OCI-LY3 (cell line): ENCODE results near the gene TRIM47.

Source experiments
- H2AFZ ChIP-seq: fragments of 200-600, 300-600 bp; shearing (Covaris generic); 2 replicates; pipeline ENCODE4 v1.6.0; 2014; ENCODE audit warnings: antibody characterized with exemption, low read depth, low read length
- H3K27ac ChIP-seq: fragments of 200-600, 300-600 bp; sonication (generic); 2 replicates; pipeline ENCODE4 v1.5.1; 2014; ENCODE audit warnings: mild to moderate bottlenecking, low read length, moderate library complexity, mixed read lengths
- H3K27me3 ChIP-seq: fragments of 200-600, 300-600 bp; sonication (generic); 2 replicates; pipeline ENCODE4 v1.6.1; 2014; ENCODE audit warnings: low read depth, low read length, mixed read lengths
- H3K36me3 ChIP-seq: fragments of 200-600, 300-600 bp; sonication (generic); replicated peaks from 2 replicates; pipeline ENCODE3; 2014; ENCODE audit warnings: low read depth, low read length, mixed read lengths
- H3K4me1 ChIP-seq: fragments of 300-600, 200-600 bp; sonication (generic); 2 replicates; pipeline ENCODE4 v1.6.1; 2014; ENCODE audit warnings: low read length, mixed read lengths
- H3K4me2 ChIP-seq: fragments of 200-600, 300-600 bp; sonication (generic); 2 replicates; pipeline ENCODE4 v1.6.1; 2014; ENCODE audit warnings: low read length, mixed read lengths
- H3K4me3 ChIP-seq: fragments of 300-600, 200-600 bp; sonication (generic); 2 replicates; pipeline ENCODE4 v1.5.1; 2014; ENCODE audit warnings: antibody characterized with exemption, mild to moderate bottlenecking, low read length, moderate library complexity
- H3K79me2 ChIP-seq: fragments of 300-600, 200-600 bp; shearing (Covaris generic); 2 replicates; pipeline ENCODE4 v1.6.1; 2014; ENCODE audit warnings: mild to moderate bottlenecking, low read length, mixed read lengths
- H3K9ac ChIP-seq: fragments of 300-600, 200-600 bp; shearing (Covaris generic); 2 replicates; pipeline ENCODE4 v1.6.0; 2014; ENCODE audit warnings: mild to moderate bottlenecking, low read length, moderate library complexity
- H3K9me3 ChIP-seq: fragments of 200-600, 300-600 bp; shearing (Covaris generic); 2 replicates; pipeline ENCODE4 v1.6.1; 2014; ENCODE audit warnings: low read length, mixed read lengths; ENCODE audit not compliant: insufficient read depth
- H4K20me1 ChIP-seq: fragments of 200-600, 300-600 bp; sonication (generic); 2 replicates; pipeline ENCODE4 v1.6.1; 2016; ENCODE audit warnings: low read length, mixed read lengths; ENCODE audit not compliant: insufficient read depth
- EZH2phosphoT487 ChIP-seq: fragments of 200-600 bp; shearing (Covaris generic); IDR thresholded peaks from 2 replicates; pipeline ENCODE4 v1.6.1; 2018; ENCODE audit warnings: antibody characterized with exemption, mixed run types, low read depth
- TF ChIP-seq, protein P1 (sequence below): fragments of 200-600, 300-600 bp; sonication (generic); IDR thresholded peaks from 2 replicates; pipeline ENCODE4 v1.5.1; 2014; ENCODE audit warnings: antibody characterized with exemption, low read length, low read depth

TRIM47 gene

DNA sequence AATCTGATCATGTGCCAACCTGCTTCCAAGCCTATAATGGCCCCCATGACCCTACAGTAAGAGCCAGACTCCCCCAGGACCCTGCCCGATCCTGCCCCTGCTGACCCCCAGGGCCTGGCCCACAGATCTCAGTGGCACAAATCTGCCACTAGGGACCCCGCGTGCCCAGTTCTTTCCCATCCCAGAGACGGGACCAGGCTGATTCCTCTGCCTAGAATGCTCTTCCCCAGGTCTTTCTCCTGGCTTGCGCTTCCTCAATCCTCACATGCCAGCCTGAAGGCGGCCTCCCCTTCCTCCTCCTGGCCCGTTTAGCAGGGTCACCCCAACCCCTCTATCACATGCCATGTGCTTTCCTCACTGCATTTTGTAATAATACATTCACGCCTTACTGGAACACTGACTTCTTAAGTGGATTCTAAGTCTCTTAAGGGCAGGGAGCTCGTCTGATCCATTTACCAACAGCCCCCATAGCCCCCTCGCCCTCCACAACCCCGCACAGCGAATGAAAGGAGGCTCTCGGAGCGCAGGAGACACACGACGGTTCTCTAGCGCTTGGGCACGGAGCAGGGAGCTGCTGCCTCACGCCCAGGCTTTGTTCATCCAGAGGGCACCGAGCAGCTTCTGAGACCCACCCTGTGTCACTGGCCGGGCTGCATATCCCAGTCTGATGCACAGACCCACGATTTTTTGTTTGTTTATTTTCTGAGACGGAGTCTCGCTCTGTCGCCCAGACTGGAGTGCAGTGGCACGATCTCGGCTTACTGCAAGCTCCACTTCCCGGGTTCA, 17.2 kb upstream of the TRIM47 start:
- no peaks in the 10 kb centered on the region for H3K27me3 ChIP-seq
- peak overlapping the region; percentile 73 for H3K9ac ChIP-seq
- 0 out of 2 replicates have a peak overlapping the region, but pooled peaks have one; percentile 22 for H3K27ac ChIP-seq
- H3K4me2 ChIP-seq, result peak overlapping the region; percentile 94
- no peak for TF ChIP-seq EZH2phosphoT487
- TF ChIP-seq, protein P1, sequence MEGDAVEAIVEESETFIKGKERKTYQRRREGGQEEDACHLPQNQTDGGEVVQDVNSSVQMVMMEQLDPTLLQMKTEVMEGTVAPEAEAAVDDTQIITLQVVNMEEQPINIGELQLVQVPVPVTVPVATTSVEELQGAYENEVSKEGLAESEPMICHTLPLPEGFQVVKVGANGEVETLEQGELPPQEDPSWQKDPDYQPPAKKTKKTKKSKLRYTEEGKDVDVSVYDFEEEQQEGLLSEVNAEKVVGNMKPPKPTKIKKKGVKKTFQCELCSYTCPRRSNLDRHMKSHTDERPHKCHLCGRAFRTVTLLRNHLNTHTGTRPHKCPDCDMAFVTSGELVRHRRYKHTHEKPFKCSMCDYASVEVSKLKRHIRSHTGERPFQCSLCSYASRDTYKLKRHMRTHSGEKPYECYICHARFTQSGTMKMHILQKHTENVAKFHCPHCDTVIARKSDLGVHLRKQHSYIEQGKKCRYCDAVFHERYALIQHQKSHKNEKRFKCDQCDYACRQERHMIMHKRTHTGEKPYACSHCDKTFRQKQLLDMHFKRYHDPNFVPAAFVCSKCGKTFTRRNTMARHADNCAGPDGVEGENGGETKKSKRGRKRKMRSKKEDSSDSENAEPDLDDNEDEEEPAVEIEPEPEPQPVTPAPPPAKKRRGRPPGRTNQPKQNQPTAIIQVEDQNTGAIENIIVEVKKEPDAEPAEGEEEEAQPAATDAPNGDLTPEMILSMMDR, result peak; percentile 35
- H2AFZ ChIP-seq, result no peak overlapping the region
- no peaks in the 10 kb centered on the region for H3K9me3 ChIP-seq
- H4K20me1 ChIP-seq, result no peaks in the 10 kb centered on the region
- H3K79me2 ChIP-seq, result peaks cover 38% of the 10 kb centered on the region
- H3K36me3 ChIP-seq, result peaks cover 5% of the 10 kb centered on the region
- peaks cover 15% of the 10 kb centered on the region for H3K4me1 ChIP-seq
- H3K4me3 ChIP-seq, result peak overlapping the region; percentile 90

DNA sequence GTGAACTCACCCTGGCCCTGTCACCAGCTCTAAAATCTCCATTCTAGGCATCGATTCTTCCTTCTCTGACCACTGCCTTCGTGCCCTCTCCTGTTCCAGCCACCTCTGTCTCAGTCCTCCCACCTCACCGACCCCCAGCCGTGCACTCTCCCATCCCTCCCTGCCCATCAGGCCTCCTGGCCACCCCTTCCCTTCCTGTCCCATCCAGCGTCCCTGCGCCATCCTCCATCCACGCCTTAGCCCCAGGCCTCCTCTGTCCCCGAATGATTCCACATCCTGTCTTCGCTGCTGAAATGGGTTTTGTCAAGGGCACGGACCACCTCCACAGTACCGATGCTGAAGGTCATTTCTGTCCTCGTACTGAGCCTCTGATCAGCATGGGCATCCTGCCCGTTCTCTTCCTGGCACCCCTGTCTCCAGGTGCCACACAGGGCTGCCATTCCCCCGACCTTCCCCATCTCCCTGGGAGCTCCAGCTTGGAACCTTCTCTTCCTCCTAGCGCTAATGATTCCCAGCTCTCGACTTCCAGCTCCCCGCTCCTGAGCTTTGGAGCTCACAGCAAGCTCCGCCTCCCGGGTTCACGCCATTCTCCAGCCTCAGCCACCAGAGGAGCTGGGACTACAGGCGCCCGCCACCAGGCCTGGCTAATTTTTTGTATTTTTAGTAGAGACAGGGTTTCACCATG, 15.8 kb upstream of the TRIM47 start:
- no peak overlapping the region for H2AFZ ChIP-seq
- H3K36me3 ChIP-seq, result peaks cover 5% of the 10 kb centered on the region
- no peaks in the 10 kb centered on the region for H3K9me3 ChIP-seq
- H3K79me2 ChIP-seq, result peaks cover 38% of the 10 kb centered on the region
- no peaks in the 10 kb centered on the region for H3K27me3 ChIP-seq
- TF ChIP-seq, protein P1, result no peak
- no peak for TF ChIP-seq EZH2phosphoT487
- H3K4me1 ChIP-seq, result peaks cover 15% of the 10 kb centered on the region
- no peak overlapping the region for H3K4me2 ChIP-seq
- no peaks in the 10 kb centered on the region for H4K20me1 ChIP-seq
- H3K27ac ChIP-seq, result no peak overlapping the region
- no peak overlapping the region for H3K9ac ChIP-seq
- H3K4me3 ChIP-seq, result no peak overlapping the region

GRCh38 chr17:75893305-75894048, 15.1 kb upstream of the TRIM47 start:
- TF ChIP-seq EZH2phosphoT487, result no peak
- TF ChIP-seq, protein P1, result no peak
- Histone ChIP-seq H3K4me3 (no peak overlapping the region), H3K4me1 (peaks cover 15% of the 10 kb centered on the region), H3K4me2 (no peak overlapping the region), H3K79me2 (peaks cover 38% of the 10 kb centered on the region), H3K9ac (no peak overlapping the region), H2AFZ (no peak overlapping the region), H3K9me3 (no peaks in the 10 kb centered on the region), H4K20me1 (no peaks in the 10 kb centered on the region), H3K27ac (no peak overlapping the region), H3K36me3 (peaks cover 6% of the 10 kb centered on the region), H3K27me3 (no peaks in the 10 kb centered on the region)
